Measurements from ENCODE around the gene UBE2A. TPM values are rescaled to one million over a fixed set of nuclear protein-coding genes. Genes with fewer than 3 reads are reported as not detected.

UBE2A gene
- polyA plus RNA-seq, 1 donor from 2014 or later = 129 TPM

DNA sequence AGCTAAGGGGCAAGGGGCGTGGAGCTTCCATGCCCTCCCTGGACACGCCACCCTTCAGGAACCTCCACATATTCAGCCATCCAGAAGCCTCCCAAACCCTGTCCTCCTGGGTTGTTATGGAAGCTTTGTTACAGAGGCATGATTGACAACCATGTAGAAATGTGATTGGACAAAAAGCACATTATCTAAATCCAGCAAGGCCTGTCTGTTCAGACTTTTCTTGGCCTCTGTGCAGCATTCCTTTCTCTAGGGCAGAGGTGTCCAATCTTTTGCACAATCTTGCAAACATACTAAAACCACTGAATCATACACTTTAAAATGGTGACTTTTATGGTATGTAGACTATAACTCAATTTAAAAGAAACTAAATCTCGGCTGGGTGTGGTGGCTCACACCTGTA is 21.9 kb upstream of the UBE2A start:
- no peak overlapping the region for H2AFZ ChIP-seq (ENCODE audit: low read depth, low read length)
- H3K4me2 ChIP-seq (ENCODE audit: low read length) = no peak overlapping the region
- no peaks in the 10 kb centered on the region for H3K9me2 ChIP-seq (ENCODE audit: insufficient read depth, low read length)
- TF ChIP-seq, protein P1, sequence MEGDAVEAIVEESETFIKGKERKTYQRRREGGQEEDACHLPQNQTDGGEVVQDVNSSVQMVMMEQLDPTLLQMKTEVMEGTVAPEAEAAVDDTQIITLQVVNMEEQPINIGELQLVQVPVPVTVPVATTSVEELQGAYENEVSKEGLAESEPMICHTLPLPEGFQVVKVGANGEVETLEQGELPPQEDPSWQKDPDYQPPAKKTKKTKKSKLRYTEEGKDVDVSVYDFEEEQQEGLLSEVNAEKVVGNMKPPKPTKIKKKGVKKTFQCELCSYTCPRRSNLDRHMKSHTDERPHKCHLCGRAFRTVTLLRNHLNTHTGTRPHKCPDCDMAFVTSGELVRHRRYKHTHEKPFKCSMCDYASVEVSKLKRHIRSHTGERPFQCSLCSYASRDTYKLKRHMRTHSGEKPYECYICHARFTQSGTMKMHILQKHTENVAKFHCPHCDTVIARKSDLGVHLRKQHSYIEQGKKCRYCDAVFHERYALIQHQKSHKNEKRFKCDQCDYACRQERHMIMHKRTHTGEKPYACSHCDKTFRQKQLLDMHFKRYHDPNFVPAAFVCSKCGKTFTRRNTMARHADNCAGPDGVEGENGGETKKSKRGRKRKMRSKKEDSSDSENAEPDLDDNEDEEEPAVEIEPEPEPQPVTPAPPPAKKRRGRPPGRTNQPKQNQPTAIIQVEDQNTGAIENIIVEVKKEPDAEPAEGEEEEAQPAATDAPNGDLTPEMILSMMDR (IDR thresholded peaks at IDR 0.05; ENCODE audit: poor library complexity, severe bottlenecking) = no peak
- no peak overlapping the region for H3K4me3 ChIP-seq (ENCODE audit: low read length)
- H3K27ac ChIP-seq (ENCODE audit: low read length) = no peak overlapping the region
- no peaks in the 10 kb centered on the region for H3K79me2 ChIP-seq (replicated peaks; ENCODE audit: insufficient read depth, low read length)
- H3F3A ChIP-seq (ENCODE audit: insufficient read depth, low read length, poor library complexity, severe bottlenecking) = no peaks in the 10 kb centered on the region
- H3K9me3 ChIP-seq (ENCODE audit: low read length) = no peaks in the 10 kb centered on the region
- H4K20me1 ChIP-seq (ENCODE audit: insufficient read depth) = no peaks in the 10 kb centered on the region
- H3K36me3 ChIP-seq (ENCODE audit: insufficient read depth, low read length) = no peaks in the 10 kb centered on the region
- H3K9ac ChIP-seq (ENCODE audit: low read length) = no peak overlapping the region
- no peaks in the 10 kb centered on the region for H3K27me3 ChIP-seq (ENCODE audit: insufficient read depth, low read depth, low read length)

DNA sequence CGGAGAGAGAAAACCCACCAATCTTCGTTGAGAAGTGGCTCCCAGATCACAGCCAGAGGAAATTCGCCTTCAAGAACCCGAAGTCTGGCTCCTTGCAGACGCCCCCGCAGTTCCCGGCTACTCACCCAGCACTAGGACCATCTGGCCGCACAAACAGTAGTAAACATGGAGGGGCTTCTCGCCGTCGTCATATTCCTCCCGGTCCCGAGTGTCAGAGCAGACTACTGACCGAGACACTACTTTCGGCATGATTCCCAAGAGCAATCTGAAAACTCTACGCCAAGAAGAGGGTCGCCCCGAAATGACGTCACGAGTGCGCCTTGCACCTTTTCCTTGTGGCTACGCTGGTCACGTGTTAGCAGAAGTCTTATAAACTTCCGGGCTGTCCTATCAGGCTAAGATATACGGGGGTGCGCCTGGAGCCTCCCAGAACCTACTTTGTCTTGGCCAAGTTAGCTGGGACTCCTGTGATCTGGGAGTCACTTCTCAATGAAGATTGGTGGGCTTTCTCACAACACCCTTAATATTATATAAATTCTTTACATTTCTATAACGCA is 9.2 kb upstream of the UBE2A start, which contains the start of gene STEEP1:
Gene STEEP1, minus strand, starts transcription at position 303 of the 557 bp plus-strand sequence. Its CDS starts 54 bp downstream, at position 249.
- no peaks in the 10 kb centered on the region for H3K36me3 ChIP-seq (ENCODE audit: insufficient read depth, low read length)
- H3K4me3 ChIP-seq (ENCODE audit: low read length) = peak within 1 kb of the TSS; percentile 67
- H3F3A ChIP-seq (ENCODE audit: insufficient read depth, low read length, poor library complexity, severe bottlenecking) = no peaks in the 10 kb centered on the region
- TF ChIP-seq, protein P1 (IDR thresholded peaks at IDR 0.05; ENCODE audit: poor library complexity, severe bottlenecking) = no peak
- TF ChIP-seq EP300 (conservative IDR thresholded peaks at IDR 0.05; ENCODE audit: poor library complexity, severe bottlenecking) (no peak), MXI1 (conservative IDR thresholded peaks at IDR 0.05; ENCODE audit: poor library complexity, severe bottlenecking) (peak; percentile 91), RAD21 (conservative IDR thresholded peaks at IDR 0.05) (peak; percentile 16), POLR2AphosphoS5 (IDR thresholded peaks at IDR 0.05) (peak; percentile 49), SMC3 (conservative IDR thresholded peaks at IDR 0.05; ENCODE audit: poor library complexity) (peak; percentile 32), EZH2 (IDR thresholded peaks at IDR 0.05; ENCODE audit: borderline replicate concordance, insufficient read depth, low read length, poor library complexity, severe bottlenecking) (no peak), TAF1 (IDR thresholded peaks at IDR 0.05; ENCODE audit: low read depth) (no peak)
- TF ChIP-seq, protein P2, sequence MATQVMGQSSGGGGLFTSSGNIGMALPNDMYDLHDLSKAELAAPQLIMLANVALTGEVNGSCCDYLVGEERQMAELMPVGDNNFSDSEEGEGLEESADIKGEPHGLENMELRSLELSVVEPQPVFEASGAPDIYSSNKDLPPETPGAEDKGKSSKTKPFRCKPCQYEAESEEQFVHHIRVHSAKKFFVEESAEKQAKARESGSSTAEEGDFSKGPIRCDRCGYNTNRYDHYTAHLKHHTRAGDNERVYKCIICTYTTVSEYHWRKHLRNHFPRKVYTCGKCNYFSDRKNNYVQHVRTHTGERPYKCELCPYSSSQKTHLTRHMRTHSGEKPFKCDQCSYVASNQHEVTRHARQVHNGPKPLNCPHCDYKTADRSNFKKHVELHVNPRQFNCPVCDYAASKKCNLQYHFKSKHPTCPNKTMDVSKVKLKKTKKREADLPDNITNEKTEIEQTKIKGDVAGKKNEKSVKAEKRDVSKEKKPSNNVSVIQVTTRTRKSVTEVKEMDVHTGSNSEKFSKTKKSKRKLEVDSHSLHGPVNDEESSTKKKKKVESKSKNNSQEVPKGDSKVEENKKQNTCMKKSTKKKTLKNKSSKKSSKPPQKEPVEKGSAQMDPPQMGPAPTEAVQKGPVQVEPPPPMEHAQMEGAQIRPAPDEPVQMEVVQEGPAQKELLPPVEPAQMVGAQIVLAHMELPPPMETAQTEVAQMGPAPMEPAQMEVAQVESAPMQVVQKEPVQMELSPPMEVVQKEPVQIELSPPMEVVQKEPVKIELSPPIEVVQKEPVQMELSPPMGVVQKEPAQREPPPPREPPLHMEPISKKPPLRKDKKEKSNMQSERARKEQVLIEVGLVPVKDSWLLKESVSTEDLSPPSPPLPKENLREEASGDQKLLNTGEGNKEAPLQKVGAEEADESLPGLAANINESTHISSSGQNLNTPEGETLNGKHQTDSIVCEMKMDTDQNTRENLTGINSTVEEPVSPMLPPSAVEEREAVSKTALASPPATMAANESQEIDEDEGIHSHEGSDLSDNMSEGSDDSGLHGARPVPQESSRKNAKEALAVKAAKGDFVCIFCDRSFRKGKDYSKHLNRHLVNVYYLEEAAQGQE (IDR thresholded peaks at IDR 0.05; ENCODE audit: borderline replicate concordance) = no peak
- H3K4me2 ChIP-seq (ENCODE audit: low read length) = peak within 1 kb of the TSS; percentile 33
- H3K9me3 ChIP-seq (ENCODE audit: low read length) = no peaks in the 10 kb centered on the region
- H2AFZ ChIP-seq (ENCODE audit: low read depth, low read length) = no peak within 1 kb of the TSS
- no peaks in the 10 kb centered on the region for H4K20me1 ChIP-seq (ENCODE audit: insufficient read depth)
- no peaks in the 10 kb centered on the region for H3K79me2 ChIP-seq (replicated peaks; ENCODE audit: insufficient read depth, low read length)
- peak within 1 kb of the TSS; percentile 54 for H3K9ac ChIP-seq (ENCODE audit: low read length)
- no peaks in the 10 kb centered on the region for H3K27me3 ChIP-seq (ENCODE audit: insufficient read depth, low read depth, low read length)
- H3K9me2 ChIP-seq (ENCODE audit: insufficient read depth, low read length) = no peaks in the 10 kb centered on the region
- H3K27ac ChIP-seq (ENCODE audit: low read length) = peak within 1 kb of the TSS; percentile 16

Data from neural cell (in vitro differentiated cells).